GM21381 (cell line): Measurements from ENCODE around the gene CCSER1.
"Not testable (repeated sequence)": the region's sequence is repeated elsewhere in the genome, so short reads cannot be mapped to it uniquely, and the experiment has no call there.

Experiments
- ATAC-seq: cut with Tn5 transposase; IDR thresholded peaks from one replicate; pipeline ENCODE4 v1.9.1; 2021; ENCODE audit warnings: mild to moderate bottlenecking, moderate library complexity; ENCODE audit not compliant: unreplicated experiment

CCSER1 gene

GRCh38 chr4:90425893-90426292, 298.7 kb downstream of the CCSER1 start:
- ATAC-seq: no peak

- no peak for ATAC-seq
Observed at GRCh38 chr4:90438522-90438921, 311.3 kb downstream of the CCSER1 start.

- no peak for ATAC-seq
Observed at GRCh38 chr4:90441770-90442169, 314.6 kb downstream of the CCSER1 start.

- no peak for ATAC-seq
Observed at GRCh38 chr4:90442619-90443018, 315.4 kb downstream of the CCSER1 start.

GRCh38 chr4:90443231-90443630, 316.0 kb downstream of the CCSER1 start:
- ATAC-seq: no peak

GRCh38 chr4:90444904-90445303, 317.7 kb downstream of the CCSER1 start:
- ATAC-seq: no peak

GRCh38 chr4:90445380-90445779, 318.2 kb downstream of the CCSER1 start:
- ATAC-seq: no peak

- no peak for ATAC-seq
Observed at GRCh38 chr4:90449626-90450025, 322.4 kb downstream of the CCSER1 start.

GRCh38 chr4:90456891-90457290, 329.7 kb downstream of the CCSER1 start:
- no peak for ATAC-seq

- ATAC-seq: no peak
Observed at GRCh38 chr4:90457817-90458216, 330.6 kb downstream of the CCSER1 start.

- no peak for ATAC-seq
Observed at GRCh38 chr4:90458576-90458975, 331.4 kb downstream of the CCSER1 start.

GRCh38 chr4:90474484-90474883, 347.3 kb downstream of the CCSER1 start:
- ATAC-seq: no peak

- no peak for ATAC-seq
Observed at GRCh38 chr4:90476019-90476418, 348.8 kb downstream of the CCSER1 start.

- ATAC-seq: no peak
Observed at GRCh38 chr4:90476586-90476985, 349.4 kb downstream of the CCSER1 start.

- not testable (repeated sequence) for ATAC-seq
Observed at GRCh38 chr4:90484894-90485293, 357.7 kb downstream of the CCSER1 start.

GRCh38 chr4:90486346-90486745, 359.2 kb downstream of the CCSER1 start:
- no peak for ATAC-seq

- ATAC-seq: no peak
Observed at GRCh38 chr4:90495211-90495610, 368.0 kb downstream of the CCSER1 start.

- ATAC-seq: no peak
Observed at GRCh38 chr4:90495936-90496335, 368.7 kb downstream of the CCSER1 start.

GRCh38 chr4:90498175-90498574, 371.0 kb downstream of the CCSER1 start:
- ATAC-seq: no peak

- no peak for ATAC-seq
Observed at GRCh38 chr4:90503677-90504076, 376.5 kb downstream of the CCSER1 start.

GRCh38 chr4:90515191-90515590, 388.0 kb downstream of the CCSER1 start:
- ATAC-seq: no peak

GRCh38 chr4:90528551-90528950, 401.4 kb downstream of the CCSER1 start:
- ATAC-seq: no peak

GRCh38 chr4:90536408-90536807, 409.2 kb downstream of the CCSER1 start:
- no peak for ATAC-seq

GRCh38 chr4:90537491-90537890, 410.3 kb downstream of the CCSER1 start:
- no peak for ATAC-seq
